HG03469 (cell line): ENCODE data around the gene CD47.

Experiments
- ATAC-seq: cut with Tn5 transposase; IDR thresholded peaks from one replicate; pipeline ENCODE4 v1.9.1; 2021; ENCODE audit warnings: mild to moderate bottlenecking, moderate library complexity, moderate number of reproducible peaks; ENCODE audit not compliant: unreplicated experiment

The CD47 gene

GRCh38 chr3:108090701-108091497, at the start of gene CD47:
TSS of gene CD47 (minus strand) at chr3:108091031. CDS start at chr3:108090908, 123 bp downstream.
- ATAC-seq: peak; percentile 37

- no peak for ATAC-seq
Measured at GRCh38 chr3:108137460-108137814, 46.6 kb upstream of the CD47 start.

GRCh38 chr3:108136561-108137459, 46.0 kb upstream of the CD47 start:
- ATAC-seq: no peak

GRCh38 chr3:108134555-108134880, 43.7 kb upstream of the CD47 start:
- peak; percentile 33 for ATAC-seq

GRCh38 chr3:108133858-108134554, 43.2 kb upstream of the CD47 start:
- peak; percentile 16 for ATAC-seq

GRCh38 chr3:108133048-108133369, 42.2 kb upstream of the CD47 start:
- ATAC-seq: no peak

- no peak for ATAC-seq
Measured at GRCh38 chr3:108131475-108132134, 40.8 kb upstream of the CD47 start.

- no peak for ATAC-seq
Measured at GRCh38 chr3:108130701-108131474, 40.1 kb upstream of the CD47 start.

- no peak for ATAC-seq
Measured at GRCh38 chr3:108130236-108130635, 39.4 kb upstream of the CD47 start.

- ATAC-seq: no peak
Measured at GRCh38 chr3:108127301-108127988, 36.6 kb upstream of the CD47 start.

GRCh38 chr3:108126348-108126747, 35.5 kb upstream of the CD47 start:
- ATAC-seq: no peak

GRCh38 chr3:108125550-108126071, 34.8 kb upstream of the CD47 start:
- peak; percentile 38 for ATAC-seq

- ATAC-seq: no peak
Measured at GRCh38 chr3:108125153-108125543, 34.3 kb upstream of the CD47 start.

- peak; percentile 80 for ATAC-seq
Measured at GRCh38 chr3:108124337-108125152, 33.7 kb upstream of the CD47 start.

GRCh38 chr3:108123326-108123725, 32.5 kb upstream of the CD47 start:
- no peak for ATAC-seq

GRCh38 chr3:108122276-108122675, 31.4 kb upstream of the CD47 start:
- ATAC-seq: no peak

GRCh38 chr3:108119398-108120104, 28.7 kb upstream of the CD47 start:
- ATAC-seq: no peak
